NCI-H2171 (cell line): Measurements from ENCODE around the gene QRSL1.
"Not testable (repeated sequence)": the region's sequence is repeated elsewhere in the genome, so short reads cannot be mapped to it uniquely, and the experiment has no call there.

Source experiments
- DNase-seq: peaks from one replicate; lab custom pipeline; 2025; lab: John Stamatoyannopoulos, UW

Gene QRSL1

DNA sequence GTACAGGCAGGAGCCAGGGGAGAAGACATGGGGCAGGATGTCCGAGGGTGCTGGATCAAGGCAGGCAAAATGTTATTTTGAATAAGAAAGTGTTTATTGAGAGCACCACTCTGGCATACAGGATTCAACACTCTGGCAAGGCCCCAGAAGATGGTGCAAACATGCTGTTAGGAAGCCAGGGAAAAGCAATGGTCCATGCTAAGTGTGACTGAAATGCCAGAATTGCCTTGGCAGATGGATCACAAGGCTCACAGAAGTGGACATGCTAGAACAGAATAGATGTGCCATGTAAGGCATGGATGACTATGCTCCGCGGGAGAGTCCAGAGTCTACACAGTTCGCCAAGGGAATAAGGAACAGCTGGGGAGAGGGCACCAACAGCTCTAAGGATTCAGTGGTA, 54.6 kb downstream of the QRSL1 start:
- DNase-seq = no peak

DNA sequence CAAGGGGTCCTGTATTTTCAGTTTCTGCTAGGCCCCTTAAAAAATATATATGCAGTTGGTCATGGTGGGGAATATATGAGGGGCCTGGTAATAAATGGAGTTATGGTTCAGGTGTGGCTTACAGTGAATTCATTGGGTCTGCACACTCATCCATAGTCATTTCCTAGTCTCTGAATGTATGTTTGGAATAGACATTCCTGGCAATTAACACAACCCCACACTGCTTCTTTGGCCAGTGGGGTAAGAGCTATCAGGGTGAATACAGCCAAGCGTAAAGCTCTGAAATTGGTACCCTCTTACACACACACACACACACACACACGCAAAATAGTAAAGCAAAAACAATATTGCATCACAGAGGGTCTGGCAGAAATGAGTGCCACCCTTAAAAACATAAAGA, 56.5 kb downstream of the QRSL1 start:
- DNase-seq = no peak

DNA sequence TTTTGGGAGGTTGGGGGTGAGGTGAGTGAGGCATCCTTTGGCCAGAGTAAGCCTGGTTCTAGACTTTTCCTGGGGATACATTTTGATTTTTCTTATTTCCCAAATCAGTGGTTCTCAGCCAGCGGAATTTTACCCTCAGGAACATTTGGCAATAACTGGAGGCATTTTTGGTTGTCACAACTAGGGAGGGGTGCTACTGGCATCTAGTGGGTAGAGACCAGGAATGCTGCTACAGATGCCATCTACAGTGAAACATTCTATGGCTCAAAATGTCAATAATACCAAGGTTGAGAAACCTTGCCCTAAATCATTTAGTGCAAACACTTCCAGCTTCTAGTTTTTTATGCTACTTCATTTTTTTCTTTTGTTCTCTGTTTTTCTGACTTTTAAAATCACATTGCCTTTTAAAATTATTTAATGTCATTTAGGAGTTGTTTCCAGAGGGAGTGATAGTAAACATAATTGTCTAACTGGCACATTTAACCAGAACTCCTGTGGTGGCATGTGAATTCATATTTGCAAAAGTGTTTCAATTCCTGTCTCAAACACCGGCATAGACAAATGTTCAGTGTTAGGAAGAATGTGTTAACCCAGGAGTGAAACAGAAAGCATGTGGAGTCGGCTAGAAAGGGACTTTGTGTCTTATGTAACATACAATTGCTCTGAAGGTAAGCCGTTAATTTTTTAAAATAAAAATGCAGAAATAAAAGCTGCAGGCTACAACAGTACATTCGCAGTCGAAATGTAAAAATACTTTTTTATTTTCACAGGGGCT, 59.0 kb downstream of the QRSL1 start:
- DNase-seq = no peak

DNA sequence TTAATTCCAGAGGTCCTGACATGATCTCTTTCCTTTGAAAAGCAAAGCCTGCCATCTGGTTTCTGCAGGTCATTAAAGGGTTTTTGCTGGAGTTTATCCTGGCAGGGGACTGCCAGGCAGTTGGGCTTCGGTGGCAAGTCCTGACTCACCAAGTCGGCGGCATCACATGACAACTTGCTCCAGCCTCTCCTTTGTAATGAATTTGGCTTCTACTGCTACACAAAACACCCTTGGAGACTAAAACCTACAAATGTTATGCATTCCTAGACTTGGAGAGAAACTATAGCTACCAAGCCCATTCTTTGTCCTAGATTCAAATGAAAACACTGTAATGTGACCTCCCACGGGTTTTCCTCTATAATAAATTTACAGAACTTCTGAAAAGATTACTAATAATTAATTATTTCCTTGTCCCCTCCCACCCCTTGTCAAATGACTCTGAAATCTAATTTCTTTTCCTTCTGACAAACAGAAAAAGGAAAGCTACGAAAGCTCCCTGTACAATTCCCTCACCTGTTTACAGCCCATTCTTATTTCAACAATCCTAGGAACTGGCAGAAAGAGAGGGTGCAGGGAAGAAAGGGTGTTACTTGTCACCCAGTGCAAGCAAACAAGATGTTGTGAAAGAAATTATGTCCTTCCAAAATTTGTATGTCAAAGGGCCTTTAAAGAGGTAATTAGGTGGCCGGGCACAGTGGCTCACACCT, 62.9 kb downstream of the QRSL1 start:
- DNase-seq = peak; percentile 39

DNA sequence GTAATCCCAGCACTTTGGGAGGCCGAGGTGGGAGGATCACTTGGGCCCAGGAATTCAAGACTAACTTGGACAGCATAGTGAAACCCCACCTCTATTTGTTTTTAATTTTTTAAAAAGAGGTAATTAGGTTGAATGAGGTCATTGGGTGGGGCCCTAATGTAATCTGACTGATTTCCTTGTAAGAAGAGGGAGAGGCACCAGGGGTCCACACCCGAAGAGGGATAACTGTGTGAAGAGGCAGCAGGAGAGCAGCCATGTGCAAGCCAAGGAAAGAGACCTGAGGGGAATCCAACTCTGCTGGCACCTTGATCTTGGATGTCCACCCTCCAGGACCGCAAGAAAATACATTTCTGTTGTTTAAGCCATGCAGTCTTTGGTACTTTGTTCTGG, 63.4 kb downstream of the QRSL1 start:
- no peak for DNase-seq

DNA sequence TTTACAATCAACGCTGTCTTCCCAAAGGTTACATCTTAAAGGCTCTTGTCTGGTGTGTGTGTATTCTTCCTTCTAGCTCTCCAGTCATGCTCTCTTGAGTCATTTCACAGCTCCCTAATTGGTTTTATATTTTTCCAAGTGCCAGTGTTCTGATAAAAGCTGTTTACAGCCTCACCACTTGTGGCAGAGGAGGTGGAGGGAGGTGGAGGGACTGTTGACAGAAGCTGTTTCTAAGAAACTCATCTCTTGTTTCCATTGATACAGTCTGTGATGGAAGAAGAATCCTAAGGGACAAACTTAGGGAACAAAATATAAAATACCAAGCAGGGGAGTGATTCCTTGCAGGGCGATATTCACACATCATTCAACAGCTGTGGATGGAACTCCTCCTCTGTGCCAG, 64.0 kb downstream of the QRSL1 start:
- peak; percentile 55 for DNase-seq

DNA sequence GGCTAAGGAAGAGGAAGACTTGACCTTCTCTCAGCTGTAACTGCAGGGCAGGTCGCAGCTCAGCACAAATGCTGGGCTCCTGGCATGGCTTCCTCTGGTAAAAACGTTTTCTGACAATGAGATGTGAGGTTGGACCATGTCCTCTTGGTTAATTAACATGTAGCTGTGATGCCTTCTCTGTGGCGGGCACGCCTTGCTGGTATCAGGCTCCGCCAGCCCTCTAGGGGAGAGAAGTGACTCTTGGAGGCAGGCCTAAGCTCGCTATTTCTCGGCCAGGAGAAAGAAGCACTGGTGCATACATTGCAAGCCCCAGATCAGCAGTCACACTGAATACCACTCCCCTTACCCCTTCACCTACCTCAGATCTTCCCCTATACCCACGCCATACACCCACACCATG, 65.0 kb downstream of the QRSL1 start:
- DNase-seq = no peak

DNA sequence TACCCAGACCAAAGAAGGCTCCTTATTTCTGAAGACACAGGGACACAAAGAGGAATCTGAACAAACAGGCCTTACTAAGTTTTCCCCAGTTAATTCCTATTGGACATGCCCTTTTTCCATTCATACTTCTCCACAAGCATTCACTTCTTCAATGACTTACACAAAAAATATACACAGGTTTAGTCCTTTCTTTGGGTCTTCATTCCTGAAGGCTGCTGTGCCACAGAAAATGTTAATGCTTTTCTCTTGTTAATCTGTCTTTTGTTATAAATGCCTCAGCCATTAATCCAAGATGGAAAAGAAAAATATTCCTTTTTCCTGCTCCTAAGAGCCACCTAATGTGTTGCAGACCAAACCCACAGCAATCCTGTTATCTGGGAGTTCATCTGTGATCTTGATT, 71.2 kb downstream of the QRSL1 start:
- no peak for DNase-seq

DNA sequence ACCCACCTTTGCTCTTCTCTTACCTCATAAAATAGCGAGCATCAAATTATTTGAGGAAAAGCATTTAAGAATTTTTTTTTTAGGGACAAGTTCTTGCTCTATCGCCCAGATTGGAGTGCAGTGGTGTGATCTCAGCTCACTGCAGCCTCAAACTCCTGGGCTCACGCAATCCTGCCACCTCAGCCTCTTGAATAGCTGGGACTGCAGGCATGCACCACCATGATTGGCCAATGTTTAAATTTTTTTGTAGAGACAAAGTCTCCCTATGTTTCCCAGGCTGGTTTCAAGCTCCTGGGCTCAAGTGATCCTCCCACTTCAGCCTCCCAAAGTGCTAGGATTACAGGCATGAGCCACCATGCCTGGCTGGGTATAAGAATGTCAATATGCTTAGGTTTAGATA, 71.8 kb downstream of the QRSL1 start:
- DNase-seq = not testable (repeated sequence)

DNA sequence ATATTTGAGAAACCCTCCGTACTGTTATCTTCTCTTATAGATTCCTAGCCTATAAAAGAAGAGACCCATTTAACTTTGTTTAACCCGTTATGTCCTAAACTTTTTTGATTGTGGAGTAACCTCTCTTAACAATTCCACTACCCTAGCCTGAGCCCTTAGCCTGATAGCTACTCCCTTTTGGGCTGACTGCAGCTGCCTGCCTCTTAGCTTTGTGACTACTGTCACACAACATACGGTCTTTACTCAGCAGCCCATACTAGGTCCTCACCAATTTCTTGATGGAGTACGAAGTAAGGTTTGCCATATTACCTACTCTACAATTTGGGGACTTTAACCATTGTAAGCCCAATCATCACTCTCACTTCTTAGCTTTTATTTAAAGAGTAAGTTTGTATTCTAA, 72.7 kb downstream of the QRSL1 start:
- DNase-seq = no peak

DNA sequence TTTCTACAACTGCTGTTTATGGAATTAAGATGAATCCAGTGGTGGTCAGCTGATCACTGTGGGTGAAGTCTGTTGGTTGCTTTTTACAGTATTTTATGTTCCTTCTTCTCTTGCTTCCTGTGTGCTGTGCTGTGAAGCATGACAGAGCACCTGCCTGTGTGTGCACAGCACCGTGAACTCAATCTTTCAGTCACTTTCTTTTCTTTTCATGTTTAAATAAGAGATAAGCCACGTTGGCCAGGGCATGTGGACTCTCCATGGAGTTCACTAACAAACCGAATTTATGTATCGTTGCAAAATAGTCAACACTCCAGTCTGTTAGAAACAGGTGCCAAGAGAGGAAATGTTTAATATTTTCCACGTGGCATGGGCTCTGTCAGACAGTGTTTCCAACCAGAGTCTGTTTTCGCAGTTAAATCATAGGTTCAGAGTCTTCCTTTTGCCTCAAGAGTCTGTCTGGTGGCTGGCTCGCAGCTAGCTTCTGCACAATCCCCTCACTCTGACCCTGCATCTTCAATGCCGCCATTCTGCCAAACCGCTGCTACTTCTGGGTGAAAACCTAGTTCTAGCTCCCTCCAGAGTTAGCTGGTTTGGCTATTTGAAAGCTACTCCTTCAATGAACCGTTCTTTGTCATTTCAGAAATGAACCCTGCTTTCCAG, 73.2 kb downstream of the QRSL1 start:
- DNase-seq = no peak

DNA sequence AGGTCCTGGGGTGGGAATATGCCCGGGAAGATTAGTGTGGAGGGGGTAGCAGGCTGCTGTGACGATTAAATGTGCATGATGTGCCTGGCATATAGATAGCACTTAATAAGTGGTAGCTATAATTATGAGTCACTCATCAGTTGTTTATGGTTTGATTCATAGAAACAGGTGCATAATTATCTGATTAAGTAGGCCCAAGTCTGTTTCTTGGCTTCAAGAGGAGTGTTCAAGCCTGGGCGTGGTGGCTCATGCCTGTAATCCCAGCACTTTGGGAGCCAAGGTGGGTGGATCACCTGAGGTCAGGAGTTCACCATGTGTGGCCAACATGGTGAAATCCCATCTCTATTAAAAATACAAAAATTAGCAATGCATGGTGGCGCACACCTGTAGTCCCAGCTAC, 74.9 kb downstream of the QRSL1 start:
- no peak for DNase-seq

DNA sequence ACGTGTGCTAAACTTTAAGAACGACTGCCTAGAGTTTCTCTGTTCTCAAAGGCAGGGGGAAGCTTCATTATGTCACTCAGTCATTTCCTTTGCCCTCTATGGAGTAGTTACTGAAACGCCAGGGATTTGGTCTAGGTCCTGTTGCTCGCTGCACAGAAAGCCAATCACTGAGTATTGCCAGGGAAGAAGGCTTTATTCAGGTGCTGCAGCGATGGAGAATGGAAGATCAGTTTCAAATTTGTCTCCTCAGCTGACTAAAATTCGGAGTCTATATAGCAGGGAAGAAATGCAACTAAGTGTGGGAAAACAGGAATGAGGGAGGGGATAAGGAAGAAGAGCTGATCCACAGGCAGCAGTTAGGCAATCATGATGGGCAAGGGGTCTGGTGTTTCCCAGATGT, 75.8 kb downstream of the QRSL1 start:
- no peak for DNase-seq

DNA sequence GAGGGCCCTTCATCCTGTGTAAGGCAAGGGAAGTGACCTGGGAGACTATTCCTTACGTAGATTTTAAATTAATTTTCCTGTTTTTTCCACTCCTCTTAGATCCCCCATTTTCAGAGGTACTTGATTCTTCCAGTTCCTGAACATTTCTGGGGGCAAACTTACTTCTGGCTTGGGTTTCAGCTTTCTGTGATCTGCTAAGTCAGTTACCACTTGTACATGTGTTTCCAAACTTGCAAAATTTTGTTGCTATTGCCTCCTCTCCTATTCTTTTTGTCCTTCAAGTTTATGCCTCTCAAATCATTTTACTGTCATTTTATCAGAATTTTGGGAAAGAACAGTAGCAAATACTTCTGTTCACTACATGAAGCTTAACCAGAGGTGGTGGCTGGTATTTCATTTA, 81.2 kb downstream of the QRSL1 start:
- no peak for DNase-seq

DNA sequence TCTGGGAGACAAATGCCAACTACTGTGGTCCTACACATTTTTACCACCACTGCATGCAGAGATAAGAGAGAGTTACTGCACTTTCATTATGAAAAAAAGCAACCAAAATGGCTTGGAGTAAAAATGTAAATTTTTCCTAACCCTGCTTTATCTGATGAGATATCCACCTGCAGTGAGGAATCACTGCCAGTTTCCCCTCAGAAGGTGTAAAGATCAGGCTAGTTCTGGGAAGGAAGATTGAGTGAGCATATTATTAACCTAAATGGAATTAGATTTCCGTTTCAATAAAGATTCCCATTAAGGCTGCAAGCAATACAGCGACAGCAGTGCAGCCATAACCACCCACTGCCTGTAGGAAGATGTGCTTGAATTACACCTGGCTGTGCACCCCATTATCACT, 84.9 kb downstream of the QRSL1 start:
- no peak for DNase-seq

DNA sequence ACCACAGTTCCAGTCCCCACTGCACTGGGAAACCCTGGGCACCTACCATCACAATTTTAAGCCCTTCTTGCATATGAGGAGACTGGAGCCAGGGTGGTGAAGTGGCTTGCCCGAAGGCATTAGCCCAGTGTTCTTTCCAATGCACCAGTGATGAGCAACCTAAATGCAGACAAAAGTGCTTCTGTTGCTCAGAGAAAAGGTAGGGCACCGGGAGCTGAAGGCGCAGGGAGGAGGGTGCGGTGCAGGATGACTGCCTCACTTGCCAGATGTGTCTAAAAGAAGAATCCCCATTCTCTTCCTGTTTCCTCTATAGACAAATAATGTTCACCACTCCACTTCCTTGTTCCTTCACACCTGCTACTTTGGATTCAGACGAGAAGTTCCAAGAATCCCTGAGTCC, 86.5 kb downstream of the QRSL1 start:
- no peak for DNase-seq

DNA sequence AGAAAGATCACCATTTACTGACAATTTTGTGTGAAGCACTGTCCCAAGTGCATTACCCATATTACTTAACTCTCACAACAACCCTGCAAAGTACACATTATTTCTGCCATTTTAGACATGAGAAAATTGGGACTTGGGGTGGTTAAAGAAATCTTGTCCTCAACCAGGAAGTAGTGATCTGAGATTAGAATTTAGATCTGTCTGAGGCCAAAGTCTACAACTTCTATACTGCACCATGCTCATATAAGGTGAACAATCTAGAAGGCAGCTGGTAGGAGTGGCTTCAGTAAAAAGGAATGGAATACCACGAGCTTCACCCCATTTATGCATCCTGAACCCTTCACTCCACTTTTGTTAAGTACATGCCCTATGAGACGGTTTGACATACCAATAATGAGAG, 87.6 kb downstream of the QRSL1 start:
- DNase-seq = no peak
